DND-41 (cell line): ENCODE results near the gene TOX3.

Experiments
- EZH2 ChIP-seq: IDR thresholded peaks from 3 replicates; pipeline ENCODE4 v1.6.1; 2012; ENCODE audit warnings: borderline replicate concordance, low read depth, mild to moderate bottlenecking, moderate library complexity, low read length, inconsistent platforms; ENCODE audit not compliant: severe bottlenecking
- TF ChIP-seq, protein P1 (sequence below): IDR thresholded peaks from 2 replicates; pipeline ENCODE4 v1.5.1; 2012; ENCODE audit warnings: borderline replicate concordance, low read length, moderate library complexity, mild to moderate bottlenecking; ENCODE audit not compliant: poor library complexity, severe bottlenecking; ENCODE audit errors: extremely low read depth

DNA sequence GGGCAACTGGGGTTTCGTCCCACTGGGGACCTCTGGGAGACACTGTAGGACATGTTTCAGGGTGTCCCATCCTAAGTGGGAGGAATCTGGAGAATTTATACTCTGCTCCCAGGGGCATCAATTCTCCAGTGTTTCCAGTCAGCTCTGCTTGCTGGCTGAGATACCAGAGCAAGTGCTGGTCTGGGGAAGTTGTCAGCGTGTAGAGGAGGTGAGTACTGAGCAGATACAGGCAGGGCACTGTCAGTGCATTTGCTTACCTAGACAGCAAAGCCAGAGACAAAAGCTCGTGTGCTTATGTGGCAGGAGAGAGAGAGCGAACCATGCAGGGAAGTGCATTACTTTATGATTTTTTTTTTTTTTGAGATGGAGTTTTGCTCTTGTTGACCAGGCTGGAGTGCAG is 20.2 kb upstream of the TOX3 start:
- TF ChIP-seq, protein P1, sequence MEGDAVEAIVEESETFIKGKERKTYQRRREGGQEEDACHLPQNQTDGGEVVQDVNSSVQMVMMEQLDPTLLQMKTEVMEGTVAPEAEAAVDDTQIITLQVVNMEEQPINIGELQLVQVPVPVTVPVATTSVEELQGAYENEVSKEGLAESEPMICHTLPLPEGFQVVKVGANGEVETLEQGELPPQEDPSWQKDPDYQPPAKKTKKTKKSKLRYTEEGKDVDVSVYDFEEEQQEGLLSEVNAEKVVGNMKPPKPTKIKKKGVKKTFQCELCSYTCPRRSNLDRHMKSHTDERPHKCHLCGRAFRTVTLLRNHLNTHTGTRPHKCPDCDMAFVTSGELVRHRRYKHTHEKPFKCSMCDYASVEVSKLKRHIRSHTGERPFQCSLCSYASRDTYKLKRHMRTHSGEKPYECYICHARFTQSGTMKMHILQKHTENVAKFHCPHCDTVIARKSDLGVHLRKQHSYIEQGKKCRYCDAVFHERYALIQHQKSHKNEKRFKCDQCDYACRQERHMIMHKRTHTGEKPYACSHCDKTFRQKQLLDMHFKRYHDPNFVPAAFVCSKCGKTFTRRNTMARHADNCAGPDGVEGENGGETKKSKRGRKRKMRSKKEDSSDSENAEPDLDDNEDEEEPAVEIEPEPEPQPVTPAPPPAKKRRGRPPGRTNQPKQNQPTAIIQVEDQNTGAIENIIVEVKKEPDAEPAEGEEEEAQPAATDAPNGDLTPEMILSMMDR: no peak
- no peak for TF ChIP-seq EZH2
